Measurements from ENCODE around the gene CDH4.

Gene CDH4

DNA sequence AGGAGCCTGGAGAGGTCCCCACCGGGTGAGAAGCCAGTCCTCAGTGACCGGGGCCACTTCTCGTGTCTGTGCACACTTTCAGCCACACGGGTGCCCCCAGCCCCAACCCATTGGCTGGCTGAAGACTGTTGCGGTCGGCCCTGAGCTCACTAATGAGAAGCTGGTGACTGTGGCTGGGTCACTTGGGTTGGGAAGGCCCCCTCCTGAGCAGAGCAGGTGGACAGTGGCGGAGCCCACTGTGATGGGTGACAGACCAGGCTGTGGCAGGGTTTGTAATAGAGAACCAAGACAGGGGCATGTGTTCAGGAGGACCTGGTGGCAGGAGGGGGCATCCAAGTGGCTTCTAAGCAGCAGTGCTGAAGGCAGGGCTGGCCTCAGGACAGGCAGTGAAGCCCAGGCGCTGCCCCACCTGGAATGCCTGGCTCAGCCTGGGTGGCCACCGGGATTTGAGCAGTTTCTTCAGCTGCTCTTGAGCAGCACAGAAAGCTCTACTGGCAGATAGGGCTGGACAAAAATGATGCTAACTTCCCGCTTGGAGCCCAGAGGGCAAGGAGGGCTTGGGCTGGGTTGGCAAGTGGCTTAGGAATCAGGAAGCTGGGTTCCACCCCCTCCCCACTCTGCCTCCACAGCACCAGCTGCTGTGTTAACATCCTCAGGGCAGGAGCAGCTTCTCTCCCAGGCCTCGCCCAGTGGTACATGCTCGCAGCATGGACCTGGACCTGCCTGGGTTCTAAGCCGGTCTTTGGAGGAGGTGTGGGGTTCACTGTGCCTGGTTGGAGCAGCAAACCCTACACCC is 256.4 kb downstream of the CDH4 start:
- no peak overlapping the region for H3K4me3 ChIP-seq (ENCODE audit: low read depth in 1 of 5, low read length in 5 of 5)
- no peak overlapping the region for H3K27ac ChIP-seq (ENCODE audit: low read depth, low read length)
- H3K4me1 ChIP-seq (ENCODE audit: control insufficient read depth in 5 of 5, insufficient read depth in 5 of 5, low read length in 5 of 5): peaks cover 0 to 1% (median 0%) of the 10 kb centered on the region in 5 donors
- no peak overlapping the region for H3K9ac ChIP-seq (ENCODE audit: low read length in 5 of 5)
- peaks cover 6 to 27% (median 19%) of the 10 kb centered on the region in 5 donors for H3K27me3 ChIP-seq (ENCODE audit: control insufficient read depth in 5 of 5, insufficient read depth in 4 of 5, low read length in 5 of 5)
- H3K36me3 ChIP-seq (ENCODE audit: control insufficient read depth in 5 of 5, insufficient read depth in 5 of 5, low read length in 5 of 5): no peaks in the 10 kb centered on the region
- H3K9me3 ChIP-seq (ENCODE audit: control insufficient read depth in 5 of 5, low read length in 5 of 5): no peaks in the 10 kb centered on the region

DNA sequence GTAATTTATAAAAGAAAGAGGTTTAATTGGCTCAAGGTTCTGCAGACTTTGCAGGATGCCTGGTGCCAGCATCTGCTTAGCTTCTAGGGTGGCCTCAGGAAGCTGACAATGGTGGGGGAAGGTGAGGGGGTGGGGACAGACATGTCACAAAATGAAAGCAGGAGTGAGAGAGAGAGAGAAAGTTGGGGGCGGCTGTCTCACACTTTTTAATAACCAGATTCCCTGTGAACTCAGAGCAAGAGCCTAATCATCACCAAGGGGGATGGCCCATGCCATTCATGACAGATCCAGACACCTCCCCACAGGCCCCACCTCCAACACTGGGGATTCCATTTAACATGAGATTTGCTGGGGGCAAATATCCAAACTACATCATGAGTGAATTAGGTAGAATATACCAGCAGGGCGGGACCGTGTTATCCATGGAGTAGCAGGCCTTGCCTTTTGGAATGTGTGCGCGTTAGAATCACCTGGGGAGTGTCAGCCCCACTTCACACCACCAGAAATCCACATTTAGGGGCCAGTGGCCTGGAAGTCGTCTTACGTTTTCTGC is 258.8 kb downstream of the CDH4 start:
- no peak overlapping the region for H3K4me3 ChIP-seq (ENCODE audit: low read depth in 1 of 5, low read length in 5 of 5)
- no peaks in the 10 kb centered on the region for H3K36me3 ChIP-seq (ENCODE audit: control insufficient read depth in 5 of 5, insufficient read depth in 5 of 5, low read length in 5 of 5)
- H3K27me3 ChIP-seq (ENCODE audit: control insufficient read depth in 5 of 5, insufficient read depth in 4 of 5, low read length in 5 of 5): peaks cover 4 to 25% (median 16%) of the 10 kb centered on the region in 5 donors
- H3K4me1 ChIP-seq (ENCODE audit: control insufficient read depth in 5 of 5, insufficient read depth in 5 of 5, low read length in 5 of 5): peaks cover 0 to 1% (median 0%) of the 10 kb centered on the region in 5 donors
- no peak overlapping the region for H3K27ac ChIP-seq (ENCODE audit: low read depth, low read length)
- no peak overlapping the region for H3K9ac ChIP-seq (ENCODE audit: low read length in 5 of 5)
- no peaks in the 10 kb centered on the region for H3K9me3 ChIP-seq (ENCODE audit: control insufficient read depth in 5 of 5, low read length in 5 of 5)

DNA sequence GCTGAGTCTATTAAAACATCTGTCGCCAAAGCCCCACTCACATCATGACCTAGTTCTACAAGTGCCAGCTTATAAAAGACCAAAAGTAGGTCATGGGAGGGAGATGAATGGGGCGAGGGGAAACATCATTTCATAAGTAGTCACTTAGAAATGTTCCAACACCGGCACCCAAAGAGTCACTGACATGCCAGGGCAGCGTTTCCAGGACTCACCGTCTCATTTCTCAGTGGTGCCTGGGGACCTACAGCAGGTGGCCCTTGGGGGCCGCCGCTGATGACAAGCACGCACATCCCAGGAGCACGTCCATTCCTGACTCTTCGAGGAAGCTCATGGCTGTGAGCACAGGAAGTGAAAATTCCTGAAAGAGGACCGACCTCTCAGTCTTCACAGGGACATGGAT is 260.4 kb downstream of the CDH4 start:
- Histone ChIP-seq H3K4me3 (ENCODE audit: low read depth in 1 of 5, low read length in 5 of 5) (no peak overlapping the region), H3K27ac (ENCODE audit: low read depth, low read length) (no peak overlapping the region), H3K9ac (ENCODE audit: low read length in 5 of 5) (no peak overlapping the region), H3K4me1 (ENCODE audit: control insufficient read depth in 5 of 5, insufficient read depth in 5 of 5, low read length in 5 of 5) (peaks cover 0 to 1% (median 0%) of the 10 kb centered on the region in 5 donors), H3K27me3 (ENCODE audit: control insufficient read depth in 5 of 5, insufficient read depth in 4 of 5, low read length in 5 of 5) (peaks cover 7 to 32% (median 18%) of the 10 kb centered on the region in 5 donors), H3K36me3 (ENCODE audit: control insufficient read depth in 5 of 5, insufficient read depth in 5 of 5, low read length in 5 of 5) (no peaks in the 10 kb centered on the region), H3K9me3 (ENCODE audit: control insufficient read depth in 5 of 5, low read length in 5 of 5) (no peaks in the 10 kb centered on the region)

DNA sequence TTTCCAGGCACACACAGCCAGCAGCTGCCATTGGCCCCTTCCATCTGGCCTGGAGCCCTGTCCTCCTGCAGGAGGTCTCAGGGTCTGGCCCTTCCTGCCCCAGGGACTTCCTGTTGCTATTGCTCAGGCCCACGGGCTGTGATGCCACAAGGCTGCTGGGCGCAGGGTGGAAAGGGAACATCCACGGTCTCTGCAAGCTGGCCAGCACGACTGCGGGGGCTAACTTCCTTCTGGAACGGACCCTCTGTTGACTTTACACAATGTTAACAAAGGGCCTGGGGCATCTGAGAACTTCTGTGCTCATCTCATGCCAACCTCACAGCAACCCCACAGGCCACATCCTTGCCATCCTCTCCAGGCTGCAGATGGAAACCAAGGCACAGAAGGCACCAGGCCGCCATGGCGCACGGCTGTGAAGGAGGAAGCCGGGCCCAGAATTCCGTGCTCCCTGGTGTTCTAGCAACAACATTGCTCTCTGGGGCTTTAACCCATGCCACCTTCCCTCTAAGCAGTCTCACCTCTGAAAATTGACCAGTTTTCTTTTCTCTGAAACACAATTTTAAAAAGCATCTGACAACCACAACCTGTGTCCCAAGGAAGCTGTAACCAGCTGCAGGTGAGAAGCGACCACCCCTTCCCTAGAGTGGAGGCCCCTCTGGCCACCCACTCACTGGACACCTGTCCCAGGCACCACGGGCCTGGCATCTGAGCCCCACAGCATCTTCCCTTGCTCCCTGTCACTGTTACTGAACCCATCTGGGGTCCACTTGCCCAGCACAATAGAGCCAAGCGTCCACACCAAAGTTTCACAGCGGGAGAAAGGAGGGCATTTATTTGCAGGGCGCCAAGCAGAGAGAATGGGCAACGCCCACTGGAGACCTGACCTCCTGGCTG is 261.3 kb downstream of the CDH4 start:
- H3K27ac ChIP-seq (ENCODE audit: low read depth, low read length): no peak overlapping the region
- no peaks in the 10 kb centered on the region for H3K36me3 ChIP-seq (ENCODE audit: control insufficient read depth in 5 of 5, insufficient read depth in 5 of 5, low read length in 5 of 5)
- H3K9ac ChIP-seq (ENCODE audit: low read length in 5 of 5): no peak overlapping the region
- no peak overlapping the region for H3K4me3 ChIP-seq (ENCODE audit: low read depth in 1 of 5, low read length in 5 of 5)
- peaks cover 7 to 26% (median 14%) of the 10 kb centered on the region in 5 donors for H3K27me3 ChIP-seq (ENCODE audit: control insufficient read depth in 5 of 5, insufficient read depth in 4 of 5, low read length in 5 of 5)
- peaks cover 0 to 1% (median 0%) of the 10 kb centered on the region in 5 donors for H3K4me1 ChIP-seq (ENCODE audit: control insufficient read depth in 5 of 5, insufficient read depth in 5 of 5, low read length in 5 of 5)
- H3K9me3 ChIP-seq (ENCODE audit: control insufficient read depth in 5 of 5, low read length in 5 of 5): no peaks in the 10 kb centered on the region

DNA sequence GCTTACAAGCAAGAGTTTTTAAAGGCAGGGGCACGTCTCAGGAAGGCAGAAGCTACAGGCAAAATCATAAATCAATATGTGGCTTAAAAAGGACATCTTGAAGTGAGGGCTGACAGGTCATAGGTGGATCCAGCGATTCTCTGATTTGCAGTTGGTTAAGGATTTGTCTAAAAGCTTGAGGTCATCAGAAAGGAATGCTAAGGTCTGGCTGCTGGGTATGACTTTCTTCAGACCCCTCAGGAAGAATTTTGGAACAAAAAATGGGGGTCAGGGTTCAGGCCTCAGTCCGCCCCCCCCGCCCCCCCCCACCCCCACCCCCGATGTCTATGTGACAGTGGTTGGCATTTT is 261.9 kb downstream of the CDH4 start:
- Histone ChIP-seq H3K9me3 (ENCODE audit: control insufficient read depth in 5 of 5, low read length in 5 of 5) (no peaks in the 10 kb centered on the region), H3K9ac (ENCODE audit: low read length in 5 of 5) (no peak overlapping the region), H3K4me3 (ENCODE audit: low read depth in 1 of 5, low read length in 5 of 5) (no peak overlapping the region), H3K27me3 (ENCODE audit: control insufficient read depth in 5 of 5, insufficient read depth in 4 of 5, low read length in 5 of 5) (peaks cover 7 to 20% (median 10%) of the 10 kb centered on the region in 5 donors), H3K27ac (ENCODE audit: low read depth, low read length) (no peak overlapping the region), H3K4me1 (ENCODE audit: control insufficient read depth in 5 of 5, insufficient read depth in 5 of 5, low read length in 5 of 5) (peaks cover 0 to 1% (median 0%) of the 10 kb centered on the region in 5 donors), H3K36me3 (ENCODE audit: control insufficient read depth in 5 of 5, insufficient read depth in 5 of 5, low read length in 5 of 5) (no peaks in the 10 kb centered on the region)

DNA sequence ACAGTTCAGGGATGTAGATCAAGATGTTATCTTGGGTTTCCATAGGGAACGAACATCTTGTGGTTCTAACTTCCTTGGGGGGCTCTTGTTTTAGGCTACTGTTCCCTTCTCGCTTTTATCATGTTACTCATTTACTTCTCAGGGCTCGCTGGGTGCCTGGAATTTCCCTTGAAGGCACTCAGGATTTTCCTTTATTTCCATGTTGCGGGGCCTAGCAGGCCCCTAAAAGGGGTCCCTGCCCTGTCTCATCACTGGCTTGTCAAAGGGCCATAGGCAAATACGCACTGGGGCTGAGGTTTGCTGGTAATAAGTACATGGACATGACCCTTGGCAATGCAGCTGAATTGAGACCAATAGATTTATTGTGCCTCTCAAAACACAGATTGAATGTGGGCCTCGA is 262.3 kb downstream of the CDH4 start:
- no peak overlapping the region for H3K27ac ChIP-seq (ENCODE audit: low read depth, low read length)
- no peaks in the 10 kb centered on the region for H3K4me1 ChIP-seq (ENCODE audit: control insufficient read depth in 5 of 5, insufficient read depth in 5 of 5, low read length in 5 of 5)
- H3K27me3 ChIP-seq (ENCODE audit: control insufficient read depth in 5 of 5, insufficient read depth in 4 of 5, low read length in 5 of 5): peaks cover 6 to 16% (median 10%) of the 10 kb centered on the region in 5 donors
- no peaks in the 10 kb centered on the region for H3K9me3 ChIP-seq (ENCODE audit: control insufficient read depth in 5 of 5, low read length in 5 of 5)
- H3K9ac ChIP-seq (ENCODE audit: low read length in 5 of 5): no peak overlapping the region
- H3K36me3 ChIP-seq (ENCODE audit: control insufficient read depth in 5 of 5, insufficient read depth in 5 of 5, low read length in 5 of 5): no peaks in the 10 kb centered on the region
- no peak overlapping the region for H3K4me3 ChIP-seq (ENCODE audit: low read depth in 1 of 5, low read length in 5 of 5)

DNA sequence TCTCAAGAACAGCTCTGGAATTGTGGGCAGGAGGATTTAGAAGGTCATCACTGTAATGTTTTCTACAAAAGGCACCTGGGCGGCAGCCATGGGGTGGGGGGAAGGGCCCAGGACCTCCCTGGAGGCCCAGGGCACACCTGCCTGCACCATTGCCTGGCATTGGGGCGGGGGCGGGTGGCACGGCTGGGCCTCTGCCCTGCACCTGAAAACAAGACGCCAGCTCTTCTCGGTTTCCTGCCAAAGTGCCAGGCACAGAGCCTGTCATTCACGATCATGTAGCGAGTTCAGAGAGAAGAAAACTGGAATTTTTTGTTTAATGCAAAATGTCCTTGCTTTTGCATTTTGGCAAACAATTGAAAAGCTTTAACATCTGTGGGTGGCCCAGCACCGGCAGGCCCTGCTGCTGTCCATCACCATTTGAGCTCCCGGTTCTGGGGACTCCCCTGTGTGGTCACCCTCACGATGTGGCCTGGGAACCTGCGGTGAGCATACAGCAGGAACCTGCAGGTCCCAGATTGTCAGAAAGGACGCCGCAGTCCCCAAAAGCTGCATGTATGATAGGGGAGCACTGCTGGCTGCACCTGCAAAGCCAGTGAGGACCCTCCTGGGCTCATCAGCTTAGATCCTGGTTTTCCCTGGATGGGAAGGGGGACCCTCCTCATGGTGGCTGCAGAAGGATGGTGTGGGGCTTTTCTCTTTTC is 262.9 kb downstream of the CDH4 start:
- peaks cover 0 to 3% (median 0%) of the 10 kb centered on the region in 5 donors for H3K9me3 ChIP-seq (ENCODE audit: control insufficient read depth in 5 of 5, low read length in 5 of 5)
- H3K4me3 ChIP-seq (ENCODE audit: low read depth in 1 of 5, low read length in 5 of 5): no peak overlapping the region
- H3K9ac ChIP-seq (ENCODE audit: low read length in 5 of 5): no peak overlapping the region
- H3K27ac ChIP-seq (ENCODE audit: low read depth, low read length): no peak overlapping the region
- H3K36me3 ChIP-seq (ENCODE audit: control insufficient read depth in 5 of 5, insufficient read depth in 5 of 5, low read length in 5 of 5): no peaks in the 10 kb centered on the region
- peaks cover 5 to 17% (median 13%) of the 10 kb centered on the region in 5 donors for H3K27me3 ChIP-seq (ENCODE audit: control insufficient read depth in 5 of 5, insufficient read depth in 4 of 5, low read length in 5 of 5)
- no peaks in the 10 kb centered on the region for H3K4me1 ChIP-seq (ENCODE audit: control insufficient read depth in 5 of 5, insufficient read depth in 5 of 5, low read length in 5 of 5)

DNA sequence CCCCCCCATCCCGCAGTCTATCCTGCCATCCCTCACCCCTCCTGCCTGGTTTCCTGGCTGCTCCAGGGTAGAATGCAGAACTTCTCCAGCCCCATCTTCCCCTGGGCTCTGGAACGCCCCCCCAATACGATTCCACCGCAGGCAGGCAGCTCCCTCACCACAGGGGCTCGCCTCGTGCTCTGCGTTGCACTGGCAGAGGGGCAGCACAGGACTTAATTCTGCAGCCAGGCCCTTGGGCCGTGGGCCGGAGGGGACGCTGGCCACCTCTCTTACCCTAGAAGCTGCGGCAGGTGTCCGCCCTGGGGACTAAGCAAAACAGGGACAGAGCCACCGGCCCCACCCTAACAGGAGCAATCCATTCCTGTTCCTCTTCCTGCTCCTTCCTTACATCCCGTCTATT is 263.9 kb downstream of the CDH4 start:
- Histone ChIP-seq H3K27ac (ENCODE audit: low read depth, low read length) (no peak overlapping the region), H3K4me1 (ENCODE audit: control insufficient read depth in 5 of 5, insufficient read depth in 5 of 5, low read length in 5 of 5) (no peaks in the 10 kb centered on the region), H3K27me3 (ENCODE audit: control insufficient read depth in 5 of 5, insufficient read depth in 4 of 5, low read length in 5 of 5) (peaks cover 5 to 23% (median 16%) of the 10 kb centered on the region in 5 donors), H3K9me3 (ENCODE audit: control insufficient read depth in 5 of 5, low read length in 5 of 5) (peaks cover 0 to 4% (median 0%) of the 10 kb centered on the region in 5 donors), H3K4me3 (ENCODE audit: low read depth in 1 of 5, low read length in 5 of 5) (no peak overlapping the region), H3K9ac (ENCODE audit: low read length in 5 of 5) (no peak overlapping the region), H3K36me3 (ENCODE audit: control insufficient read depth in 5 of 5, insufficient read depth in 5 of 5, low read length in 5 of 5) (no peaks in the 10 kb centered on the region)

DNA sequence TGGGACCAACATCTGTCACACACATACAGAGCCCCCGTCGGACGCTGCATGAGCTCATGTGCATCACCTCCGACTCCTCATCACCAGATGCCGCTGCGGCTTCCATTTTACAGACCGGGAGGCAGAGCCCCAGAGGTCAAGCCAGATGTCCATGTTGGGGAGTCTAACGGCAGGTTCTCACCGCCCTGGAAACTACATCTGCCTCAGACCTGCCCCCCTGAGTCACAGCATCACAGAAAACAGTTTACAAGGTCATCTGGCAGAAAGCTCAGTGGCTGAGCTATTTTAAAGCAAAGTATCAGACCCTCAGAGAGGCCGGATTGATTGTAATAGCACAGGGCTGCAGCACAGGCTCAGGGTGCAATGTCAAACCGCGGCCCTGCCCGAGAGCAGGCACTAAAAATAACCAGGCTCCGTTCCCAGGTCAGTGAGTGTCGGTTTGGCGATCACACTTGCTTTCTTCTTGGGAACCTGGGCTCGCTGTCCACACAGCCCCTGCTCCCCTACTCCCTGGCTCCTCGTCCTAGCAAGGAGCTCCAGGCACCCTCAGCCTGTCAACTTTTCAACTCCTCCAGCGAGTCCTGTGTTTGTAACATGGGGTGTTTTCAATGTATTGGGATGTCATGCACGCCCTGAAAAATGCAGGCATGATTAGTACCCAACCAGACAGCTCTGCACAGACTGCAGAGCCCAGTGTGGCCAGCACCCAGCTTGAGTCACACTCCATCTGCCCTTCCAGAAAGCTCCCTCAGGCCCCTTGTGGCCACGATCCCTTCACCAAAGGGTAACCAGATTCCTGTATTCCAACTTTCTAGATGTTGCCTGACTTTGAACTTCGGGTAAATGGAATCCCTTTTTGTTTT is 264.5 kb downstream of the CDH4 start:
- Histone ChIP-seq H3K9ac (ENCODE audit: low read length in 5 of 5) (no peak overlapping the region), H3K27ac (ENCODE audit: low read depth, low read length) (no peak overlapping the region), H3K27me3 (ENCODE audit: control insufficient read depth in 5 of 5, insufficient read depth in 4 of 5, low read length in 5 of 5) (peaks cover 5 to 23% (median 16%) of the 10 kb centered on the region in 5 donors), H3K4me3 (ENCODE audit: low read depth in 1 of 5, low read length in 5 of 5) (no peak overlapping the region), H3K9me3 (ENCODE audit: control insufficient read depth in 5 of 5, low read length in 5 of 5) (peaks cover 0 to 4% (median 0%) of the 10 kb centered on the region in 5 donors), H3K4me1 (ENCODE audit: control insufficient read depth in 5 of 5, insufficient read depth in 5 of 5, low read length in 5 of 5) (no peaks in the 10 kb centered on the region), H3K36me3 (ENCODE audit: control insufficient read depth in 5 of 5, insufficient read depth in 5 of 5, low read length in 5 of 5) (no peaks in the 10 kb centered on the region)

All from subcutaneous abdominal adipose tissue (tissue), 5 donors.